ENCODE data around the gene POU4F3.

Gene POU4F3

DNA sequence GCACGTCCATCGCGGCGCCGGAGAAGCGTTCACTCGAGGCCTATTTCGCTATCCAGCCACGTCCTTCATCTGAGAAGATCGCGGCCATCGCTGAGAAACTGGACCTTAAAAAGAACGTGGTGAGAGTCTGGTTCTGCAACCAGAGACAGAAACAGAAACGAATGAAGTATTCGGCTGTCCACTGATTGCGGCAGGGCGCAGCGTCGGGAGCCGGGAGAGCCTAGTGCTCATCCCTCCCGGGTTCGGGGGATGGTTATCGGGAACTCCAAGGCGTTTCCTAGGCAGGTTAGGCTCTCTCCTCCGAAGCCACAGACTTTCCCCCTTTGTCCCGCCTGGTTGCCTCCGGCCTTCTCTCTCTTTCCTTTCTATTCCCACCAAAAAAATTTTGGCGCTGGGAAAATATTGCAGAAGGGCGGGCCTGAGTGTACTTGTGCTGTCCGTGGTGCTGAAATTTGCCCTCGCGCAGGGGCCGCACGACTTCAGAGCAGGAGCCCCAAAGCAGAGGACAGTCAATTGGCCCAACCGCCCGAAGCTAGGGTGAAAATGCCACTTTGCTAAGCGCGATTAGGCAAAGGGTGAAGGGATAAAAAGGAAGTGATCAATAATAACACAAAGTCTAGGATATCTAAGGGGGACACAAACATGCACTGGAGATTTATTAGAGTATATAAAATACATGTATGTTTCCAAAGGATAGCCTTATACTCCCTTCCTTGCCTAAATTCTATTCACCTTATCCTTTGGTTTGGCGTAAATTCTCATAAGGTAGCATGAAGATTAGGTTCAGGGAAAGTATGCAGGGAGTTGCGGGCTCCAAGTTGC, 1.8 kb downstream of the POU4F3 start:
- peak; percentile 65 for DNase-seq

DNA sequence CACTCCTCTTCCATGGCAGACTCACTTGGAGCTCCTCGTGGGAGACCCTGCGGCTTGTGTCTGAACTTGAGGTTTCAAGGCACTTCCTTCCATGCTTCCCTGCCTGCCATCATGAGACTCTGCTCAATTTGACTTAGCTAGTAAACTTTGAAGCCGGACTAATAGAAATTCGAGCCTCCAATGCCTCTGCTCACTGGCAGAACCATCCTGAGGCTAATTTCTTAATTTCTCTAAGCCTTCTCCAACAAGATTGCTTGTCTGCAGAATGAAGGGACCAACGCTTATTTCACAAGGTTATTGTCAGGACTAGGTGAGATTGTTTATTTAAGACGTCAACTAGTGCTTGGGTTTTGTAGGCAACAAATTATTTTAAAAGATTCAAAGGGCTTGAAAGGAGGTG, 3.2 kb downstream of the POU4F3 start:
- DNase-seq: no peak

DNA sequence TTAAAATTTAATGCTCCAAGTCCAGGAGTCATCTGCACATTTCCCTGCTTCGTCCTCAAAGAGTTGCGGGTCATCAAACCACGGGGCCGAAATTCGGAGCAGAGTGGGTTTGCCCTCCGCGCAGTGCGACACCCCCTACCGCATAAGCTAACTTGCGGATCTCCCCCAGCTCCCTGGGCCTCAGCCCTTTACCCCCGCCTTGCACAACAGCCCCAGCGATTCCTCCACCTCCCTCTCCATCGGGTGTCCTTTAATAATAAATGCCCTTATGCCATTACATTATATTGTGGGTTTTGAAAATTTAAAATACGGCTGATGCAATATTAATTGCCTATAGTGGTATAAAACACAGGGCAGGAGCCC, 3.9 kb downstream of the POU4F3 start:
- no peak for DNase-seq

DNA sequence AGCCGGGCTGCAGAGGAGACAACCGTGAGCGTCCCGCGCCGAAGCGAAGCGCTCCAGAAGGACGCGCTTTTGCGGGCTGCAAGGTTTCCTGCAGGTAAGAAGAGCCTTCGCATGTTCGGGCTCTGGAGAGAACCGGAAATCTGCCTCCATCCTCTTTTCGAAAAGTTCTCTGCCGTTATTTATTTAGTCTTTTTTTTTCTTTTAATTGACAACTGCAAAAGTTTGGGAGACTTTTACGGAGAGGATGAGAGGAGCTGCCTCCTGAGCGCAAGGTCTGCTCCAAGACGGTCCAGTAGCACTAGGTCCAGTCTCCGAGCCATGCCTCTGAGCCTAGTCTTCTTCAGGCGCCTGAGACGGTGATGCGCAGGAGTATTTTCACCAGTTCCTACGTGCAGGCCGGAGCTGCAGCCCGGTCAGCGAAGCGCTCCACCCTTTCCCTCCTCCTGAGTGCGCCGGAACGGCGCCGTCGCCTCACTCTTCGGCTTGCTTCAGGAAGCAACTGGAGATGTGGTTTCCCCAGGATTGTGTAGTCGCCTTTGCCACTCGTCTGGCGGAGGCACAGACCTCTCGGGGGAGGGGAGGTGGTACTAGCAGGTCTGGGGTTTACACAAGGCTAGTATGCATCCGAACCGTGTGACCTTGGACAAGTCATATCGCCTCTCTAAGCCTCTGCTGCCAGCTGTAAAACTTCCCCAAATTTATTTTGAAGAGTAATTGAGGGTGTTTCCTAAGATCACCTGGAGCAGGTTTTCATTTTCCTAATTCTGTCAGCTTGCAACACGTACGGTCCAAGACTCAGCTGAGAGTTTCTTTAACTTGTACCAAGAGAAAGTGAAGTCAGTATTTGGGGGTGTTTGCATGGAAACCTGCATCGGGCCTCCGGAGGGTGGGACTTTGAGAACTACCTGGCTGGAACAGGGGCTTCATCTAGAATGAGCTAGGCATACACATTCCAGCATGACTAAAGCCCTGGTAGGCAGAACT, 4.5 kb downstream of the POU4F3 start:
- no peak for DNase-seq

DNA sequence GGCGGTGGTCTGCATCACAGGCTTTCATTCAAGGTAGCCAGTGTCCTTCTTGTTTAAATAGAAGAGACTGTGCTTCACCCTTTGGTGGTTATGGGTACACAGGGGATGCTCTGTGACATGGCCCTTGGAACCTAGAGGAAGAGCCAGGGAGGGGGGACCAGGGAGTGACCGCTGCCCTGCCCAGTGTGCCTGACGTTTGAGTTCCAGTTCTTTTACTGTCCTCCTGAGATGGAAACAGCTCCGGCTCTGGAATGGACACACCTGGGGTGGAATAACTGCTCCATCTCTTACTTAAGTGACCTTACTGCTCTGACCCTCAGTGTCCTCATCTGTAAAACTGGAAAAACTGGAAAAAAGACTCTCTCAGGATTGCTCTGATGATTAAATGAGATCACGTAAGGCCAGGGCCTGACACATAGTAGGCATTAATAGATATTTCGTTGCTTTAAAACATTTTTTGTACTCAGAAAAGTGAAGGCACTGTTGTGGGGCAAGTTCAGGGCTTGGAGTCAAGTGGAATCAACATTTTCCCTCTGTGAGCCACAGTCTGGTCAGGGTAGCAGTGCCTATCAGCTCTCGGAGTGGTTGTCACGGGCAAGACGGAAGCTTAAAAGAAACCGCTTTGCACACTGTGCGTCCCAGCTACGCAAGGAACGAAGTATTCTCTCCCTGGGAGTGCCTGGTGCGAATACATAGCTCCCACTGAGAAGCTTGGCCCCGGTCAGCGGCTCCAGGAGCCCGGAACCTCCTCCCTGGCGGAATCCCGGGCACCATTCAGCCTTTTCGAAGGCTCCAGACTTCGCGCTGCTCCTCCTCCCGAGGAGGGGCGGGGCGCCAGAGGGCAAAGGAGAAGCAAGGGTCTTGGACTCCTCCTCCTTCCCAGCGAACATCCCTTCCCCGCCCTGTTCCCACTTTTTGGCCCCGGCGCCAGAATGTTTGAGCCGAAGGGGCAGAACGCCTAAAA, 5.8 kb downstream of the POU4F3 start:
- no peak for DNase-seq

DNA sequence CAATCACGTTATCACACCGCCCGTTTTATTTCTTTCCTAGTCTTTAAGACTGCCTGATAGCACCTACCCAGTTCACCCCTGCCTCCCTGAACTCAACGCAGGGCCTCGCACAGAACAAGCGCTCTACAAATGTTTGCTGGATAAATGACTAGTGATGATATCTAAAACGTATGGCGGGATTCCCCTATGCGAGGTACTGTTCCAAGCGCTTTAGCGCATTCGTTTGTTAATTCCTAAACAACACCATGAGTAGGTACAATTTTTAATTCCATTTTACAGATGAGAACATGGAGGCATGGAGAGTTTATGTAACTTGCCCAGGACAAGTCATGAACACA, 6.6 kb downstream of the POU4F3 start:
- DNase-seq: no peak

DNA sequence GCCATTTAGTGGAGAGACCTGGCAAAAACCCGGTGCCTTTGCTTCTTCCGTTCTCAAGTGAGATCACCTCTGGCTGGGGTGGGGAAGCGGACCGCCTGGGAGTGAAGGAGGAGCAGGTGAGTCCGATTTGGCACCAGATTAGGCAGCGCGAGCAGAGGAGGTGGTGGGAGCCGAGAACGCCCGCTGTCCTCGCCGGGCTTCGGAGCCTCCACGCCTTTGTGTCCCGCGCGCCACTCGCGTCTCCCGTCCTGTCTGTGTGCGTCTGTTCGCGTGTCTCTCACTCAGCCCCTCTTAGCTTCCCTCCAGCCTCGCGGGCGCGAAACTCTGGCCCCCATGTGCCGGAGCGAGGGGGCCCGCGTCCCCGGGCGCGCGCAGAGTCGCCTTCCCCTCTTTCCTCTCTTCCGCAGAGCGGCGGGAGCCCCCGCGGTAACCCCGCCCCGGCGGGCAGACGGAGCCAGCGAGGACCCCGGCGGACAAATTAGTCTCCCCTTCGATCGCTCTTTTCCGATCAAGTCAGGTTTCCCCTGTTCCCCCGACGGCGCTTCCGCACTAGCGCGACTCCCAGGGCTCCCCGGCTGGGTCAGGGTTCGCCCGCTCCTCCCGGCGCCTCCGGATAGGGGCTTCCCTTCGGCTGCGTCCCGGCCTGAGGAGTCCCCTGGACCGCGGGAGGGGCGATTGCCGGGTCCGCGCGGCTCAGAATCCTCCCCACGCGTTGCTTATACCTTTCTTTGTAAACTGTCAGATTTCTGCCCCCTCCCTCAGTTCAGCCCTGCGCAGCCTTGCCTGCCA, 7.1 kb downstream of the POU4F3 start:
- no peak for DNase-seq

DNA sequence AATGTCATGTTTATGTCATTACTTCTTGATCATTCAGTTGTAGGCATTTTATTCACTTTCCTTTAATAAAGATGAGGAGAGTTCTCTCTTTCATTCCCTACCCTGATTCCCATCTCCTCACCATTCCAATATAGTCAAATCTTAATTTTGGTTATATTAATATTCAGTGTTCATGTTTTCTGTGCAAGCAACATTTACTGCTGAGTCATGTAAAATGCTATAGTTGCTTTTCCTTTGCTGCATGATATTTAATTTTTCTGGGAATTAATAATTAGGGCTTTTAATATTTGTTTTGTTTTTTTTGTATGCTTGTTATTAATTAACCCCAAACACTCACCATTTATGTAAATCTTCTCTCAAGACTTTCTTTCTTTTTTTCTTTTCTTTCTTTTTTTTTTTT, 18.5 kb downstream of the POU4F3 start:
- DNase-seq: no peak

DNA sequence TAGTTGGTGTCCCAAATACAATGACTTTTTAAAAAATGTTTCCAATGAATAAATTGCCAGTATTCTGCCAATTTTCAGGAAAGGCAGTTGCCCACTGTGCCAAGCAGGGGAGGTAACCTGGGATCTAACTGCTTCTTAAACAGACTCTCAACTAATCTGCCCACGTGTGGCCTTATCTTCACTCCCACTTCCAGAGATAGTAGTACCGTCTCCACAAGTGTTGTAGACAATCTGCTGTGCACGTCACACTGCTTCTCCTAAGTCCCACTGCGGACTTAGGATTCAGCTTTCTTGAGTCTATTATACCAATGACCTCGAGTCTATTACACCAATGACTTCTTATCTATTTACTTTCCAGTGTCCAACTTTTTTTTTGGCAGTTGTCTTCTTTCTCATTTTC, 21.2 kb downstream of the POU4F3 start:
- no peak for DNase-seq

DNA sequence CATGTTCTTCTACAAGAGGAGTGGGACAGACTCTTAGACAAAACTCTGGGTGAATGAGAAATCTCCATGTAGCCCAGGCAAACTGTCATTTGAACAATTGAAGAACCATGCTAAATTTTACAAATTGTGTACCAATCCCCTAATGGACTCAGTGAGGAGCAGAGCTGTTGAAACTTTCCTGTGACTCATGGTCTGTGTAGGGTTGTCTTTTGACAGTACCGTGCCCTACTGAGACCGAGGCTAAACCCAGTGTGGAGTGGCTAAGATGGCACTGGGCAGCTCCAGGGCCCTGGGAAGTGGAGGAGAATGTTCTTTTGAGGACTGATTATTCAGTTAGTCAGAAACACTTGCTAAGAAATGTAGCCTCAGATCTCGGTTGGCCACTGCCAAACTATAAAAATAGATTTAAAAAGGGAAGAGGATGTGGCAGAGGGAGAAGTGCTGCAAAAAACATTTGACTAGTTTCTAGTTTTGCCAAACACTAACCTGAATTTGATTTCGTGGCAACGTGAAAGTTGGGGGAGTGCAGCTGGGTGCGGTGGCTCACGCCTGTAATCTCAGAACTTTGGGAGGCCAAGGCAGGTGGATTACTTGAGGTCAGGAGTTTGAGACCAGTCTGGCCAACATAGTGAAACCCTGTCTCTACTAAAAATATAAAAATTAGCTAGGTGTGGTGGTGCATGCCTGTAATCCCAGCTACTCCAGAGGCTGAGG, 24.7 kb downstream of the POU4F3 start:
- DNase-seq: no peak

DNA sequence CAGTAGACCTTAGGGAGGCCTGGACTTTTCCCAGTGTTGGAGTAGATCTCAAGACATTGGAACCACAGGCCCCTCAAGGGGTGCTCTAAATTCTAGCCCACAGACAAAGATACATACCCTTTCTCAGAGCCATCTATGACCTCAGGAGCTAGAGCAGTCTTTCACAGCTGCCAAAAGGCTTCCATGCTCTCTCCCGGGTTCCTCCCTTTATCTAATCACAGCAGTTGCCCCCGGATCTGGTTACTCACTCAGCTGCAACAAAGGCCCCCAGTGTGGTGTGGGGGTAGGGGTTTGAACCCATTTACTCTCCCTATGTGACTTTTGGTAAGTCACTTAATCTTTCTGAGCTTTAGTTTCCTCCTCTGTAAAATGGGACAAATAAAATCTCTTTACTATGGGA, 27.0 kb downstream of the POU4F3 start:
- no peak for DNase-seq

DNA sequence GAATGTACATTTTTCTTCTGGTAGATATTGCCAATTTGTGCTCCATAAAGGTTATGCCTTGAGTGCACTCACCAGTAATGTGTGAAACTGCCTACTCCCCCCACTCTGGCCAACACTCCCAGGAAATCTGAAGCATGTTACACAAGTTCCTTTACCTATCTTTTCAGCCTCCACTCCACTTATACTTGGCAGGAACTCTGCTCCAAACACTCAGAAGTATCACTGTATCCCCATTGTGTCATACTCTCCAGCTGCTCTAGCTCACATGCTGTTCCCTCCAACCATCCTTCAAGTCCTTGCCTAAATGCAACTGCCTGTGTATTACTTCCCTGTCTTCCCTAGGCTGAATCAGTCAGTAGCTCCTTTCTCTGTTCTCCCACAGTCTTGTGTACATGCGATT, 28.3 kb downstream of the POU4F3 start:
- no peak for DNase-seq

DNA sequence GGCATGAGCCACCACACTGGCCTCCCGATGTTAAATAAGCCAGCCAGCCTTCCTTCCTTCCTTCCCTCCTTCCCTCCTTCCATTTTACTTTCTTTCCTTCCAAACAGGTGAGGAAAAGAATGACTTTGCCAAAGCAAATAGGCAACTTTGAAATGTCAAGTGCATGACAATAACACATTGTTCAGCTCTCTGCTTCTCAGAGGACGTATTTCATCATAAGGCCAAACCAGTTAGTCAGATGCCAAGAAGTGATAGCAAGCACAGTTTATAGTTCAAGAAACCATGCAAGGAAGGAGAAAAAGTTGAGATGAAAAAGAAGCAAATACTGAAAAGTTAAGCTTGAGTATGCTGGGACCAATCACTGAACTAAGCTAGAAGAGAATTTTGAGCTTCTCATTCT, 29.5 kb downstream of the POU4F3 start:
- no peak for DNase-seq

DNA sequence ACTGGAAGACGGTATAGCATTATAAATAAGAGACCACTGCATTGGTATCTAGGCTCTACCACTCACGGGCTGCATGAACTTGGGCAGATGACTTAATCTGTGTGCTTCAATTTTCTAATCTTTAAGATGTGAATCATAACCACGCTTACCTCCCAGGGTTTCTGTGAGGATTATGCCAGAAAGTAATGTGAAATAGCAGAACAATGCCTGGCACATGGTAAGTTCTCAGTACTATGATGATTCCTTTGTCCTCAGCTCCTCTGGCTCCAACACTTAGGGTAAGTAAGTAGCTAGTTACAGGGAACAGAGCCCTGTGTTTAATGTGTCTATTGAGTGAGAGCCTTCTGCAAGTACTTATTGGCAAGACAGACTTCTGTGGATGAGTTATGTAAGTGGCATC, 31.1 kb downstream of the POU4F3 start:
- peak; percentile 77 for DNase-seq

DNA sequence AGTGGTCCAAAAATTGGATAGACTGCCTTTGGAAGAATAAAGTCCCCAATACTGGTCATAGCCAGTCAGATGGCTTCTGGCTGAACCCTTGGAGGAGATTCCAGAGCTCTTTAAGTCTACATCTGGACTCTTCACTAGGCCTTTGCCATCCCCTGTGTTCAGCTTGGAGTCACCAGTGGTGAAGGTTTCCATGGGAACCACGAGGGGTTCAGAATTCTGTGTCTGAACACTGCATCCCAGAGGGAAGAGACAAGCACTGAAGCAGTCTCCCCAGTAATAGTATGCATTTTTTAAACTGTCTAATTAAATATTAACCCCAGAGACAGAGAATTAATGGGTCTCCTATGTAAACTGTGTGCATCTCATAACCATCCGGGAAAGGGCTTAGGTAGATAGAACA, 38.2 kb downstream of the POU4F3 start:
- DNase-seq: no peak

DNA sequence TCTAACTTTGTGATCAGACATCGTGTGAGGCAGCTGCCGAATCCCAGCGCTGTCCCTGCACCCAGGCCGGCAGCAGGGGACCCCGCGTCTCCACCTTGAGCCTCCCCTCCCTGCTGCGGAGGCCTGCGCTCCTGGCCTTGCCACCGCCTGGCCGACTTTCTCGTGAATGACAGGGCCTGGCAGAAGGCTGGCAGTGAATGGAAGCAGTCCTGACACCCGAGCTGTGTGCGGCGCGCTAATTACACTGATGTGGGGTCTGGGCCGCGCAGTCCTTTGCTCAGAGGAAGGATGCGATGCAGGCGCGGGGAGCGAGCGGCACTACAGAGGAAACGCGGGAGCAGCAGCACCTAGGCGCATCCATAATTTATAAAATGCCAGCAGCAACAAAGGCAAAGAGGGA, 40.3 kb downstream of the POU4F3 start:
- DNase-seq: no peak

DNA sequence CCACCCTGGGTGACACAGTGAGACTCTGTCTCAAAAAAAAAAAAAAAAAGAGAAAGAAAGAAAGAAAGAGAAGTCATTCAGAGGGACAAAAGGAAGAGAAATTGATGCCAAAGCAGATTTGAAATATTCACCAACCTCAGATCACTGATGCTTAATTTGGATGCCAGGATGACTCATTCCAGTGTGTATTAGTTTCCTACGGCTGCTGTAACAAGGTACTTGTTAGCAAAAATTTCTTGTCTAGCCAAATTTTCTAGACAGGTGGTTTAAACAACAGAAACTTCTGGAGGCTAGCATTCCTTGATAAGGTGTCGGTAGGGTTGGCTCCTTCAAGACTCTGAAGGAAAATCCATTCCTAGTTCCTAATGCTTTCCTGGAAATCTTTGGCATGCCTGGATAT, 42.1 kb downstream of the POU4F3 start:
- no peak for DNase-seq

DNA sequence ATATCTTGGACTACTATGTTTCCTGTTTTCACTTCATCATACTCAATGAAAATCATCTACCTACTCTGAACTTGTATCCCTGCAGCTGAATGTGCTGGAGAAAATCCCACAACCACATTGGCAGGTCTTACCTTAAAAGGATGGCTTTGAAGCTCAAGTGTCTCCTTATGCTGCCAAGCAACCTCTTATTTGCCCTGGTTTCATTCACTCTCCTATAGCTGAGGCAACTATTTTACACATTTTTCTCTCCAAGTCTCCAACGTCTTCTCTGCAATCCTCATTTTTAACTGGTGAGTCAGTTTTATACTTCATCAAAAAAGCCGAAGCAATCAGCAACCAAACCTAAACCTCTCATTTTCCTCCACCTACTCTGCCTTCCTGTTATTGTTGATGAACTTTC, 49.7 kb downstream of the POU4F3 start:
- peak; percentile 58 for DNase-seq

DNA sequence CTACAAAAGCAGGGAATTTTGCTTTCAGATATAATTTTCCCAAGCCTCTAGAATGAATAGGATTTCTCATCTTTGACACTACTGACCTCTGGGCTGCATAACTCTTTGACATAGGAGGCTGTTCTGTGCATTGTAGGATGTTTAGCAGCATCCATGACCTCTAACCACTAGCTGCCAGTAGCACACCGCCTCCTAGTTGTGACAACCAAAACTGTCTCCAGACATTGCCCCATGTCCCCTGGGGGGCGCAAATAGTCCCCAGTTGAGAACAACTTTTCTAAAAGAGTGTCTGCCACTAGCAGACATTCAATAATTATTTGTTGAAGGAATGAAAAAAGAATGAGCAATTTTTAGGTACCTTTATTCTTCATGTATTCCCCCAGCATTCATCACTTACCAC, 51.8 kb downstream of the POU4F3 start:
- no peak for DNase-seq

Measured in fibroblast of skin of abdomen (primary cell).